IMR-90 (cell line): ENCODE results near the gene PC. TPM values are rescaled to one million over a fixed set of nuclear protein-coding genes. Genes with fewer than 3 reads are reported as not detected.

Source experiments
- ATAC-seq: fragments of 200-7000 bp; cut with Tn5 transposase; 2 replicates; pipeline ENCODE4 v1.9.1; 2020; ENCODE audit warnings: low read depth, mild to moderate bottlenecking, moderate library complexity
- BruUV-seq: library from RNA; stranded (reverse); fragments of 400-500 nt; replicated peaks from 2 replicates; lab custom pipeline; 2021; lab: Mats Ljungman, UMichigan
- CTCF ChIA-PET: fragments of 300-600 bp; formaldehyde crosslinking; extraction: SDS; loops from one replicate; lab custom pipeline; 2021; ENCODE audit warnings: antibody characterized with exemption; lab: Yijun Ruan, JAX
- POLR2A ChIA-PET: fragments of 300-600 bp; sonication (Branson Sonifier 250); formaldehyde crosslinking; loops from one replicate; lab custom pipeline; 2022; ENCODE audit warnings: antibody characterized with exemption; ENCODE audit not compliant: unreplicated experiment; lab: Charles Lee
- DNase-seq: peaks from one replicate; pipeline ENCODE4 v3.0.0; 2013
- H2AFZ ChIP-seq: replicated peaks from 2 replicates; pipeline ENCODE3; 2013; ENCODE audit warnings: low read length, mild to moderate bottlenecking; ENCODE audit not compliant: poor library complexity
- H2AK5ac ChIP-seq: 2 replicates; pipeline ENCODE4 v1.6.1; 2013; ENCODE audit warnings: low read depth, low read length, inconsistent platforms
- H2AK9ac ChIP-seq: replicated peaks from 2 replicates; pipeline ENCODE3; 2013; ENCODE audit warnings: mild to moderate bottlenecking, low read depth, low read length, moderate library complexity; ENCODE audit not compliant: poor library complexity
- H2BK120ac ChIP-seq: 2 replicates; pipeline ENCODE4 v1.6.1; 2013; ENCODE audit warnings: low read depth, low read length, inconsistent platforms
- H2BK15ac ChIP-seq: 3 replicates; pipeline ENCODE4 v1.6.1; 2013; ENCODE audit warnings: low read depth, low read length, inconsistent platforms
- H2BK20ac ChIP-seq: 2 replicates; pipeline ENCODE4 v1.6.1; 2013; ENCODE audit warnings: low read depth, mild to moderate bottlenecking, inconsistent platforms, low read length, moderate library complexity
- H2BK5ac ChIP-seq: 2 replicates; pipeline ENCODE4 v1.6.1; 2013; ENCODE audit warnings: mild to moderate bottlenecking, low read depth, low read length, inconsistent platforms; ENCODE audit not compliant: poor library complexity, severe bottlenecking
- H3K14ac ChIP-seq: replicated peaks from 2 replicates; pipeline ENCODE4 v1.6.1; 2013; ENCODE audit warnings: low read depth, low read length, inconsistent platforms
- H3K18ac ChIP-seq: 2 replicates; pipeline ENCODE4 v1.6.1; 2013; ENCODE audit warnings: low read depth, low read length, control low read depth
- H3K23ac ChIP-seq: 2 replicates; pipeline ENCODE4 v1.6.1; 2013; ENCODE audit warnings: low read depth, low read length, inconsistent platforms
- H3K27ac ChIP-seq: 2 replicates; pipeline ENCODE4 v1.5.1; 2013; ENCODE audit warnings: mild to moderate bottlenecking, control low read depth, low read length; ENCODE audit not compliant: insufficient read depth
- H3K27me3 ChIP-seq: 2 replicates; pipeline ENCODE4 v1.6.1; 2013; ENCODE audit warnings: low read length; ENCODE audit not compliant: control insufficient read depth, insufficient read depth
- H3K36me3 ChIP-seq: 2 replicates; pipeline ENCODE4 v1.6.1; 2013; ENCODE audit warnings: low read length, mixed read lengths; ENCODE audit not compliant: control insufficient read depth, insufficient read depth
- H3K4ac ChIP-seq: 2 replicates; pipeline ENCODE4 v1.6.1; 2013; ENCODE audit warnings: low read depth, low read length, inconsistent platforms
- H3K4me1 ChIP-seq: 2 replicates; pipeline ENCODE4 v1.6.1; 2013; ENCODE audit warnings: low read length, mixed read lengths; ENCODE audit not compliant: control insufficient read depth, insufficient read depth
- H3K4me2 ChIP-seq: 2 replicates; pipeline ENCODE4 v1.6.1; 2013; ENCODE audit warnings: low read depth, mild to moderate bottlenecking, control low read depth, low read length, moderate library complexity
- H3K4me3 ChIP-seq: 2 replicates; pipeline ENCODE4 v1.5.1; 2013; ENCODE audit warnings: low read depth, mild to moderate bottlenecking, control low read depth, low read length, moderate library complexity; ENCODE audit not compliant: insufficient read depth
- H3K56ac ChIP-seq: 2 replicates; pipeline ENCODE4 v1.6.1; 2013; ENCODE audit warnings: low read length, inconsistent platforms; ENCODE audit not compliant: insufficient read depth; ENCODE audit errors: extremely low read depth
- H3K79me1 ChIP-seq, 2 experiments: 2 replicates each; pipeline ENCODE4 v1.6.1; 2013; ENCODE audit warnings: low read length in 2 of 2, inconsistent platforms in 1 of 2, low read depth in 1 of 2
- H3K9ac ChIP-seq: 2 replicates; pipeline ENCODE4 v1.6.1; 2013; ENCODE audit warnings: low read depth, low read length, control low read depth
- H3K9me1 ChIP-seq: 2 replicates; pipeline ENCODE4 v1.6.1; 2013; ENCODE audit warnings: low read length, inconsistent platforms; ENCODE audit not compliant: insufficient read depth
- H3K9me3 ChIP-seq: 2 replicates; pipeline ENCODE4 v1.6.1; 2013; ENCODE audit warnings: low read length; ENCODE audit not compliant: control insufficient read depth, insufficient read depth
- H4K20me1 ChIP-seq: 2 replicates; pipeline ENCODE4 v1.6.1; 2013; ENCODE audit warnings: low read length, inconsistent platforms; ENCODE audit not compliant: insufficient read depth
- H4K5ac ChIP-seq: 2 replicates; pipeline ENCODE4 v1.6.1; 2013; ENCODE audit warnings: mild to moderate bottlenecking, low read depth, low read length, control low read depth
- H4K8ac ChIP-seq, 2 experiments: 2 replicates each; pipeline ENCODE4 v1.6.1; 2013; ENCODE audit warnings: low read depth in 2 of 2, low read length in 2 of 2, control low read depth in 1 of 2, inconsistent platforms in 1 of 2
- H4K91ac ChIP-seq: 2 replicates; pipeline ENCODE4 v1.6.1; 2013; ENCODE audit warnings: low read depth, low read length, inconsistent platforms; ENCODE audit not compliant: insufficient read depth
- BHLHE40 ChIP-seq: fragments of 150-350 bp; IDR thresholded peaks from 2 replicates; pipeline ENCODE4 v1.6.1; 2016; ENCODE audit warnings: mild to moderate bottlenecking, low read depth, low read length
- MAFK ChIP-seq: IDR thresholded peaks from 2 replicates; pipeline ENCODE4 v1.6.1; 2012; ENCODE audit warnings: low read depth, low read length, improper control_type of control experiment
- NFE2L2 ChIP-seq: fragments of 150-350 bp; IDR thresholded peaks from 2 replicates; pipeline ENCODE4 v1.6.1; 2016; ENCODE audit warnings: low read depth, mild to moderate bottlenecking, low read length
- RAD21 ChIP-seq: IDR thresholded peaks from 2 replicates; pipeline ENCODE4 v1.6.1; 2012; ENCODE audit warnings: low read length, improper control_type of control experiment
- RCOR1 ChIP-seq: IDR thresholded peaks from 2 replicates; pipeline ENCODE4 v1.6.1; 2012; ENCODE audit warnings: mild to moderate bottlenecking, low read length, improper control_type of control experiment; ENCODE audit not compliant: insufficient replicate concordance
- RFX5 ChIP-seq: IDR thresholded peaks from 2 replicates; pipeline ENCODE4 v1.8.0; 2012; ENCODE audit warnings: low read depth, mild to moderate bottlenecking, low read length, moderate library complexity
- USF2 ChIP-seq: fragments of 150-350 bp; IDR thresholded peaks from 2 replicates; pipeline ENCODE4 v1.6.1; 2017; ENCODE audit warnings: mild to moderate bottlenecking, antibody characterized with exemption, low read length, low read depth
- WGBS, 2 experiments: methylation state at CpG; one replicate each; pipeline versions ENCODE4 v1.1.5 to v1.1.7; 2013; ENCODE audit warnings: missing lambda C conversion rate in 2 of 2; ENCODE audit not compliant: insufficient read length in 1 of 2; ENCODE audit errors: extremely low coverage in 2 of 2; 5-methylcytosine and 5-hydroxymethylcytosine counted together
- dilution Hi-C: fragments of 300-500 bp; cut with HindIII; formaldehyde crosslinking; loops from one replicate; pipeline ENCODE4 v1.14.3; 2018; ENCODE audit warnings: low sequenced_read_pairs; ENCODE audit not compliant: unreplicated experiment
- in situ Hi-C: fragments of 300-500 bp; cut with MboI; formaldehyde crosslinking; loops from 3 replicates; pipeline ENCODE4 v1.14.3; 2019; ENCODE audit warnings: low sequenced_read_pairs, inconsistent platforms, mixed read lengths
- intact Hi-C: fragments of 100-400 bp; cut with micrococcal nuclease; formaldehyde crosslinking; loops from 2 replicates; pipeline ENCODE4 v1.10.0; 2022
- polyA plus RNA-seq, 3 experiments: library from polyadenylated mRNA; depleted of rRNA; stranded (reverse); fragments of >200 nt; gene quantifications; 2 replicates each; pipeline ENCODE4 v1.2.3, GENCODE V29; 2012; ENCODE audit warnings: low replicate concordance in 1 of 3
- total RNA-seq: library from RNA; depleted of rRNA; stranded (reverse); fragments of >200 nt; gene quantifications from 2 replicates; pipeline ENCODE4 v1.2.3, GENCODE V29; 2012
- TF ChIP-seq, protein P1 (sequence below): conservative IDR thresholded peaks from 2 replicates; pipeline ENCODE4 v1.5.1; 2012; ENCODE audit warnings: mild to moderate bottlenecking, low read depth, low read length, improper control_type of control experiment

Gene PC
- total and polyA plus RNA-seq, 2 of the 4 experiments (the other 2 are of a cell fraction), result 13.6 to 15.7 TPM

- intact Hi-C loops, result no loop called here
- POLR2A ChIA-PET, result interaction anchor here (0.5 to 0.6 kb wide), 2 partner anchors 23 to 101 kb away, joined by 4 read pairs; no protein-coding TSS in a partner anchor
- H2AK5ac ChIP-seq, result no peak overlapping the region
These were observed 97.0 kb downstream of the PC start for GRCh38 chr11:66861038-66861773.

More at GRCh38 chr11:66861038-66861773, 97.0 kb downstream of the PC start:
- Histone ChIP-seq H2BK120ac (no peak overlapping the region), H3K9me3 (no peaks in the 10 kb centered on the region), H4K91ac (no peak overlapping the region), H2AFZ (no peak overlapping the region), H3K56ac (no peak overlapping the region), H2BK15ac (no peak overlapping the region), H2BK5ac (no peak overlapping the region), H3K9me1 (no peaks in the 10 kb centered on the region), H3K4me2 (no peak overlapping the region), H3K4me1 (no peaks in the 10 kb centered on the region), H3K14ac (no peak overlapping the region), H3K4me3 (no peak overlapping the region), H4K20me1 (peaks cover 6% of the 10 kb centered on the region; the same call in 1 of the 2 replicates), H2AK9ac (no peak overlapping the region), H3K27me3 (no peaks in the 10 kb centered on the region), H4K5ac (no peak overlapping the region), H3K36me3 (peaks cover 38% of the 10 kb centered on the region; the same call in 1 of the 2 replicates), H3K27ac (no peak overlapping the region), H3K23ac (no peak overlapping the region), H3K79me1 (peaks cover 0 to 19% of the 10 kb centered on the region in 2 experiments; a peak in 2 of 4 replicates), H4K8ac (no peak overlapping the region), H3K4ac (no peak overlapping the region), H3K18ac (no peak overlapping the region), H2BK20ac (no peak overlapping the region), H3K9ac (no peak overlapping the region)
- BruUV-seq, result no TSS peak
- CTCF ChIA-PET, result interaction anchor here (0.5 kb wide), 1 partner anchor 24 kb away, joined by 3 read pairs; no protein-coding TSS in a partner anchor
- 97% methylated on average over 15 of the region's 32 CpGs; no CpG with 5 or more reads in 1 of the 2 experiments for WGBS, 2 experiments
- ATAC-seq, result no peak
- no peak for DNase-seq
- dilution Hi-C loops, result no loop called here
- in situ Hi-C loops, result no loop called here
- TF ChIP-seq USF2 (no peak), RCOR1 (no peak), RFX5 (no peak), MAFK (no peak), RAD21 (no peak), NFE2L2 (no peak), BHLHE40 (no peak)
- TF ChIP-seq, protein P1, sequence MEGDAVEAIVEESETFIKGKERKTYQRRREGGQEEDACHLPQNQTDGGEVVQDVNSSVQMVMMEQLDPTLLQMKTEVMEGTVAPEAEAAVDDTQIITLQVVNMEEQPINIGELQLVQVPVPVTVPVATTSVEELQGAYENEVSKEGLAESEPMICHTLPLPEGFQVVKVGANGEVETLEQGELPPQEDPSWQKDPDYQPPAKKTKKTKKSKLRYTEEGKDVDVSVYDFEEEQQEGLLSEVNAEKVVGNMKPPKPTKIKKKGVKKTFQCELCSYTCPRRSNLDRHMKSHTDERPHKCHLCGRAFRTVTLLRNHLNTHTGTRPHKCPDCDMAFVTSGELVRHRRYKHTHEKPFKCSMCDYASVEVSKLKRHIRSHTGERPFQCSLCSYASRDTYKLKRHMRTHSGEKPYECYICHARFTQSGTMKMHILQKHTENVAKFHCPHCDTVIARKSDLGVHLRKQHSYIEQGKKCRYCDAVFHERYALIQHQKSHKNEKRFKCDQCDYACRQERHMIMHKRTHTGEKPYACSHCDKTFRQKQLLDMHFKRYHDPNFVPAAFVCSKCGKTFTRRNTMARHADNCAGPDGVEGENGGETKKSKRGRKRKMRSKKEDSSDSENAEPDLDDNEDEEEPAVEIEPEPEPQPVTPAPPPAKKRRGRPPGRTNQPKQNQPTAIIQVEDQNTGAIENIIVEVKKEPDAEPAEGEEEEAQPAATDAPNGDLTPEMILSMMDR, result no peak
